HUDEP-2 (cell line): ENCODE measurements around the gene DPP4.

Source experiments
- DNase-seq, 76 experiments: peaks; one replicate each; lab custom pipeline; 2025; ENCODE audit not compliant: unreplicated experiment in 76 of 76; lab: John Stamatoyannopoulos, UW

Gene DPP4

GRCh38 chr2:162022290-162022945 lies 51.6 kb downstream of the DPP4 start:
- no peak for DNase-seq

- DNase-seq: no peak
These were observed 52.4 kb downstream of the DPP4 start for GRCh38 chr2:162021516-162022058.

GRCh38 chr2:162018530-162018929 lies 55.5 kb downstream of the DPP4 start:
- peak in 1 of 76 experiments; percentile 3 for DNase-seq

- no peak for DNase-seq
These were observed 56.8 kb downstream of the DPP4 start for GRCh38 chr2:162017233-162017632.

- no peak for DNase-seq
These were observed 57.9 kb downstream of the DPP4 start for GRCh38 chr2:162016080-162016479.

GRCh38 chr2:162014751-162015150 lies 59.3 kb downstream of the DPP4 start:
- DNase-seq: no peak

GRCh38 chr2:162013514-162014475 lies 60.2 kb downstream of the DPP4 start:
- no peak for DNase-seq

GRCh38 chr2:162012565-162013058 lies 61.4 kb downstream of the DPP4 start:
- no peak for DNase-seq

GRCh38 chr2:162011706-162012564 lies 62.1 kb downstream of the DPP4 start:
- DNase-seq: no peak

- DNase-seq: no peak
These were observed 64.5 kb downstream of the DPP4 start for GRCh38 chr2:162009543-162009942.

GRCh38 chr2:162007447-162008040 lies 66.5 kb downstream of the DPP4 start:
- peak in 2 of 76 experiments; percentile 0 to 3 for DNase-seq

GRCh38 chr2:162006337-162006736 lies 67.7 kb downstream of the DPP4 start:
- no peak for DNase-seq

- no peak for DNase-seq
These were observed 70.0 kb downstream of the DPP4 start for GRCh38 chr2:162004031-162004430.

GRCh38 chr2:162002623-162003235 lies 71.3 kb downstream of the DPP4 start:
- DNase-seq: no peak

GRCh38 chr2:162000431-162000830 lies 73.6 kb downstream of the DPP4 start:
- no peak for DNase-seq

GRCh38 chr2:161999321-161999720 lies 74.7 kb downstream of the DPP4 start:
- no peak for DNase-seq

GRCh38 chr2:161998857-161999256 lies 75.2 kb downstream of the DPP4 start:
- no peak for DNase-seq

- no peak for DNase-seq
These were observed 76.0 kb downstream of the DPP4 start for GRCh38 chr2:161997916-161998471.

- DNase-seq: no peak
These were observed 78.4 kb downstream of the DPP4 start for GRCh38 chr2:161995553-161996016.
